ENCODE measurements around the gene SMAP2.
"Not testable (repeated sequence)": the region's sequence is repeated elsewhere in the genome, so short reads cannot be mapped to it uniquely, and the experiment has no call there.

Gene SMAP2

GRCh38 chr1:40372658-40373322 is 737 bp upstream of the SMAP2 start:
- no peak for DNase-seq

GRCh38 chr1:40377512-40377911 is 4.0 kb downstream of the SMAP2 start:
- no peak for DNase-seq

GRCh38 chr1:40379785-40380452 is 6.4 kb downstream of the SMAP2 start:
- DNase-seq, result peak; percentile 88

- no peak for DNase-seq
Observed at GRCh38 chr1:40380817-40381216, 7.3 kb downstream of the SMAP2 start.

- no peak for DNase-seq
Observed at GRCh38 chr1:40381268-40382107, 8.0 kb downstream of the SMAP2 start.

- no peak for DNase-seq
Observed at GRCh38 chr1:40382108-40382460, 8.6 kb downstream of the SMAP2 start.

GRCh38 chr1:40382601-40383000 is 9.1 kb downstream of the SMAP2 start:
- no peak for DNase-seq

GRCh38 chr1:40383095-40383487 is 9.6 kb downstream of the SMAP2 start:
- no peak for DNase-seq

- DNase-seq, result peak; percentile 66
Observed at GRCh38 chr1:40383488-40384412, 10.2 kb downstream of the SMAP2 start.

- DNase-seq, result no peak
Observed at GRCh38 chr1:40384413-40384762, 10.9 kb downstream of the SMAP2 start.

GRCh38 chr1:40384887-40385286 is 11.4 kb downstream of the SMAP2 start:
- DNase-seq, result no peak

GRCh38 chr1:40385437-40386358 is 12.2 kb downstream of the SMAP2 start:
- DNase-seq, result no peak

- DNase-seq, result no peak
Observed at GRCh38 chr1:40386359-40386723, 12.8 kb downstream of the SMAP2 start.

GRCh38 chr1:40386796-40387195 is 13.3 kb downstream of the SMAP2 start:
- DNase-seq, result no peak

GRCh38 chr1:40387381-40388306 is 14.1 kb downstream of the SMAP2 start:
- DNase-seq, result not testable (repeated sequence)

- not testable (repeated sequence) for DNase-seq
Observed at GRCh38 chr1:40388456-40389321, 15.2 kb downstream of the SMAP2 start.

GRCh38 chr1:40389322-40389803 is 15.8 kb downstream of the SMAP2 start:
- DNase-seq, result no peak

GRCh38 chr1:40389871-40390560 is 16.5 kb downstream of the SMAP2 start:
- peak; percentile 34 for DNase-seq

- DNase-seq, result no peak
Observed at GRCh38 chr1:40390857-40391256, 17.3 kb downstream of the SMAP2 start.
